ENCODE measurements around the gene COL3A1. TPM values are rescaled to one million over a fixed set of nuclear protein-coding genes. Genes with fewer than 3 reads are reported as not detected.

COL3A1 gene
- total and polyA plus RNA-seq, 2 donors = 48.2 to 228 TPM

DNA sequence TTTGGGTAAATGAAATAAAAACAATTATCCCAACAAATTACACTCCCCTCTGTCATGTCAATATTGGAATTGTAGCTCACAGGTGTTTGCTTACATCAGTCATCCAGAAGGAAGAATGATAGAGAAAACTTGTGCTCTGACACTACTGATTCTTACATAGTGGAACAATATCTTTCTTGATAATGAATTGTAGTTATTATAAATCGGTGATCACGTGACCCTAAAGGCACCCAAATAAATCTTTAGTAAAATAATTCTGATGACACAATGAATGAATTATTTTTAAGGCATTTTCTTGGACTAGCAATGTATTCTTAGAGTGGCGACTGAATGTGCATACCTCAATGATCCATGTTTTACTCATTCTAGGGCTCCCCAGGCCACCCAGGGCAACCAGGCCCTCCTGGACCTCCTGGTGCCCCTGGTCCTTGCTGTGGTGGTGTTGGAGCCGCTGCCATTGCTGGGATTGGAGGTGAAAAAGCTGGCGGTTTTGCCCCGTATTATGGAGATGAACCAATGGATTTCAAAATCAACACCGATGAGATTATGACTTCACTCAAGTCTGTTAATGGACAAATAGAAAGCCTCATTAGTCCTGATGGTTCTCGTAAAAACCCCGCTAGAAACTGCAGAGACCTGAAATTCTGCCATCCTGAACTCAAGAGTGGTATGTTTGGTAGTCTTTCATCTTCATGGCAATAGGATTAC, 34.5 kb downstream of the COL3A1 start:
- H3K4me3 ChIP-seq (ENCODE audit: low read length in 2 of 2) = no peak overlapping the region
- no peak for DNase-seq (ENCODE audit: low read depth in 6 of 9, low spot score in 9 of 9)
- H3K36me3 ChIP-seq (ENCODE audit: control insufficient read depth in 2 of 2, insufficient read depth in 2 of 2, low read length in 1 of 2) = no peaks in the 10 kb centered on the region
- H3K27me3 ChIP-seq (ENCODE audit: control insufficient read depth in 2 of 2, insufficient read depth in 1 of 2, low read length in 1 of 2) = no peaks in the 10 kb centered on the region
- H3K9me3 ChIP-seq (ENCODE audit: control insufficient read depth in 2 of 2, insufficient read depth in 1 of 2, low read length in 1 of 2) = no peaks in the 10 kb centered on the region
- 93% methylated on average over 9 of the region's 9 CpGs for WGBS
- no peaks in the 10 kb centered on the region for H3K4me1 ChIP-seq (ENCODE audit: control insufficient read depth in 2 of 2, insufficient read depth in 2 of 2, low read length in 2 of 2)
- H3K27ac ChIP-seq (ENCODE audit: low read depth in 1 of 2, low read length in 1 of 2) = no peak overlapping the region

DNA sequence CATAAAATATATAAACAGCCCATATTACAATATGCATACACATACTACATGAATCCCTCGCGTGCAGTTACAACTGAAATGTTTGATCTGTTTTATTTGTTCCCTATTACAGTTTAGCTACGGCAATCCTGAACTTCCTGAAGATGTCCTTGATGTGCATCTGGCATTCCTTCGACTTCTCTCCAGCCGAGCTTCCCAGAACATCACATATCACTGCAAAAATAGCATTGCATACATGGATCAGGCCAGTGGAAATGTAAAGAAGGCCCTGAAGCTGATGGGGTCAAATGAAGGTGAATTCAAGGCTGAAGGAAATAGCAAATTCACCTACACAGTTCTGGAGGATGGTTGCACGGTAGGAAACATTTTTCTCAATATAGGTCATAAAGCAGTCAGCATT, 36.4 kb downstream of the COL3A1 start:
- Histone ChIP-seq H3K4me3 (ENCODE audit: low read length in 2 of 2) (no peak overlapping the region), H3K4me1 (ENCODE audit: control insufficient read depth in 2 of 2, insufficient read depth in 2 of 2, low read length in 2 of 2) (no peaks in the 10 kb centered on the region), H3K36me3 (ENCODE audit: control insufficient read depth in 2 of 2, insufficient read depth in 2 of 2, low read length in 1 of 2) (no peaks in the 10 kb centered on the region), H3K27me3 (ENCODE audit: control insufficient read depth in 2 of 2, insufficient read depth in 1 of 2, low read length in 1 of 2) (no peaks in the 10 kb centered on the region), H3K9me3 (ENCODE audit: control insufficient read depth in 2 of 2, insufficient read depth in 1 of 2, low read length in 1 of 2) (no peaks in the 10 kb centered on the region), H3K27ac (ENCODE audit: low read depth in 1 of 2, low read length in 1 of 2) (no peak overlapping the region)
- WGBS = 92% methylated on average over 6 of the region's 6 CpGs
- DNase-seq (ENCODE audit: low read depth in 6 of 9, low spot score in 9 of 9) = no peak

DNA sequence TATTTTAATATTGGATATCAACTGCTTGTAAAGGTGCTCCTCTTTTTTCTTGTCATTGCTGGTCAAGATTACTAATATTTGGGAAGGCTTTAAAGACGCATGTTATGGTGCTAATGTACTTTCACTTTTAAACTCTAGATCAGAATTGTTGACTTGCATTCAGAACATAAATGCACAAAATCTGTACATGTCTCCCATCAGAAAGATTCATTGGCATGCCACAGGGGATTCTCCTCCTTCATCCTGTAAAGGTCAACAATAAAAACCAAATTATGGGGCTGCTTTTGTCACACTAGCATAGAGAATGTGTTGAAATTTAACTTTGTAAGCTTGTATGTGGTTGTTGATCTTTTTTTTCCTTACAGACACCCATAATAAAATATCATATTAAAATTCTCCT, 38.2 kb downstream of the COL3A1 start:
- no peaks in the 10 kb centered on the region for H3K4me1 ChIP-seq (ENCODE audit: control insufficient read depth in 2 of 2, insufficient read depth in 2 of 2, low read length in 2 of 2)
- H3K27ac ChIP-seq (ENCODE audit: low read depth in 1 of 2, low read length in 1 of 2) = no peak overlapping the region
- WGBS = 96% methylated on average over 1 of the region's 1 CpG
- no peak for DNase-seq (ENCODE audit: low read depth in 6 of 9, low spot score in 9 of 9)
- no peak overlapping the region for H3K4me3 ChIP-seq (ENCODE audit: low read length in 2 of 2)
- no peaks in the 10 kb centered on the region for H3K9me3 ChIP-seq (ENCODE audit: control insufficient read depth in 2 of 2, insufficient read depth in 1 of 2, low read length in 1 of 2)
- H3K27me3 ChIP-seq (ENCODE audit: control insufficient read depth in 2 of 2, insufficient read depth in 1 of 2, low read length in 1 of 2) = no peaks in the 10 kb centered on the region
- no peaks in the 10 kb centered on the region for H3K36me3 ChIP-seq (ENCODE audit: control insufficient read depth in 2 of 2, insufficient read depth in 2 of 2, low read length in 1 of 2)

DNA sequence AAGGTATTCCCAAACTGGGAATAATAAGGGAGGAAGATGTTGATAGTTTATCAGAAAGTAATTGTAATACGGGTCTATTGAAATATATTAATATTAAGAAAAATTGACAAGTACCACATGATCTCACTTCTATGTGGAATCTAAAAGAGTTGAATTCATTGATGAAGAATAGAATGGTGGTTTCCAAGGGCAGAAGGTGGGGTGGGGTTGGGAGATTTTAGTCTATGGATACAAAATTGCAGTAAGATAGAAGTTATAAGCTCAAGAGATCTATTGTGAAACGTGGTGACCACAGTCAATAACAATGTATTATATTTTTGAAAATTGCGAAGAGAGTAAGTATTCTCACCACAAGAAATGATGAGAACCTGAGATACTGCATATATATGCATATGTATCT, 38.9 kb downstream of the COL3A1 start:
- Histone ChIP-seq H3K9me3 (ENCODE audit: control insufficient read depth in 2 of 2, insufficient read depth in 1 of 2, low read length in 1 of 2) (no peaks in the 10 kb centered on the region), H3K4me3 (ENCODE audit: low read length in 2 of 2) (no peak overlapping the region), H3K27ac (ENCODE audit: low read depth in 1 of 2, low read length in 1 of 2) (no peak overlapping the region), H3K27me3 (ENCODE audit: control insufficient read depth in 2 of 2, insufficient read depth in 1 of 2, low read length in 1 of 2) (no peaks in the 10 kb centered on the region), H3K4me1 (ENCODE audit: control insufficient read depth in 2 of 2, insufficient read depth in 2 of 2, low read length in 2 of 2) (no peaks in the 10 kb centered on the region), H3K36me3 (ENCODE audit: control insufficient read depth in 2 of 2, insufficient read depth in 2 of 2, low read length in 1 of 2) (no peaks in the 10 kb centered on the region)
- 90% methylated on average over 3 of the region's 3 CpGs for WGBS
- DNase-seq (ENCODE audit: low read depth in 6 of 9, low spot score in 9 of 9) = no peak

DNA sequence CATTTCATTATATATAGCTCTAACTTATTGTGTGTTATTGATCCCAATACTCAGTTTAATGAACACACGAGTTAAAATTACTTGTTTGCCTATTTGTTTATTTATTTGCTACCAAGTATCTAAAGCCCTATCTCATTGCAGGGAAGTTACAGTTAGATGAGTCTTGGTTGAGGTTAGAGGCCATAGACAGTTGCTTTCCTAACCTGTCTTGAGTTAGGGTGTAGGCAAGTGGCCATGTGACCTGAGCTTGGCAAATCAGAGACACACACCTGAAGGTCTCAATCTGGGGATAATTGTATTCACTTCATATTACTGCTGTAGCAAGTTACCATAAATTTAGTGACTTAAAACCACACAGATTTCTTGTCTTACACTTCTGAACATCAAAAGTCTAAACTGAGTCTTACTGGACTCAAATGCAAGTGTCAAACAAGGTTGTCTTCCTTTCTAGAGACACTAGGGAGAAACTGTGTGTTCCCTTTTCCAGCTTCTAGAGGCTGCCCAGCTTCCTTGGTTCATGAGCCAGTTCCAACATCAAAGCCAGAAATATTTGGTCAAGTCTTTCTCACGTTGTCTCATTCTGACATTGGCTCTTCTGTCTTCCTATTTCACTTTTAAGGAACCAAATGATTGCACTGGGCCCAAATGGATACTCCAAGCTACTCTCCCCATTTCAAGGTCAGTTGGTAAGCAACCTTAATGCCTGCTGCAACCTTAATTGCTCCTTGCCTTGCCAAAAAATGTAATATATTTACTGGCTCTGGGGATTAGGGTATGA, 39.7 kb downstream of the COL3A1 start:
- no peak for DNase-seq (ENCODE audit: low read depth in 6 of 9, low spot score in 9 of 9)
- H3K4me1 ChIP-seq (ENCODE audit: control insufficient read depth in 2 of 2, insufficient read depth in 2 of 2, low read length in 2 of 2) = no peaks in the 10 kb centered on the region
- no peaks in the 10 kb centered on the region for H3K9me3 ChIP-seq (ENCODE audit: control insufficient read depth in 2 of 2, insufficient read depth in 1 of 2, low read length in 1 of 2)
- H3K4me3 ChIP-seq (ENCODE audit: low read length in 2 of 2) = no peak overlapping the region
- WGBS = 87% methylated on average over 2 of the region's 2 CpGs
- no peaks in the 10 kb centered on the region for H3K27me3 ChIP-seq (ENCODE audit: control insufficient read depth in 2 of 2, insufficient read depth in 1 of 2, low read length in 1 of 2)
- no peaks in the 10 kb centered on the region for H3K36me3 ChIP-seq (ENCODE audit: control insufficient read depth in 2 of 2, insufficient read depth in 2 of 2, low read length in 1 of 2)
- H3K27ac ChIP-seq (ENCODE audit: low read depth in 1 of 2, low read length in 1 of 2) = no peak overlapping the region

DNA sequence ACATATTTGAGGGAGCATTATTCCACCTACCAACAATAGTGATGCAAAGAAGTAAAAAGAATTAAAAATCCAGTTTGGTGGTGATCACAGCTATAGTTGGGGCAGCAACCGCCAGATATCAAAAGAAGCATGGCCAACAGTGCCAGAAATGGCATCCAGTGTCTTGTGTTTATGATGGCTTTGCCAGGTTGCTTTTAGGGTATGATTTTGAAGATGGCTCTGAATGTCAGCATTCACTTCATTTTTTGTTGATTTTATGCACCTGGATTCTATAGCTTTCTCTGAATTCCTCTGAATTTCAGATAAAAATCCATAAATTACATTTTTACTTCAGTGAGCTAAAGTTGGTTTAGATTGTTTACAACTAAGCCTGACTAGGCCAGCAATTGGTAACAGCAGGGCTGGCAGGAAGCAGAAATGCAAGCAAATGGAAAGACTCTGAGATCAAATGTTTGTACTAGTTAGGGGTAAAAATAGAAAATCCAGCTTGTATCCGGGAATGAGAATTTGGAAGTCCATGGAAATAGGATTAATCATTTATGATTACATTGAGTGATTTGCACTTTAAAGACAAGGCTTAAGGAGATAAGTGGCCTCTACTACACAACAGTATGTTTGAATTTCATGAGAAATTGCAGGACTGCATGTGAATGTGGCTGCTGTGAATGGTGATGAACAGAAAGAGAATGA, 40.4 kb downstream of the COL3A1 start:
- Histone ChIP-seq H3K4me1 (ENCODE audit: control insufficient read depth in 2 of 2, insufficient read depth in 2 of 2, low read length in 2 of 2) (no peaks in the 10 kb centered on the region), H3K36me3 (ENCODE audit: control insufficient read depth in 2 of 2, insufficient read depth in 2 of 2, low read length in 1 of 2) (no peaks in the 10 kb centered on the region), H3K27me3 (ENCODE audit: control insufficient read depth in 2 of 2, insufficient read depth in 1 of 2, low read length in 1 of 2) (no peaks in the 10 kb centered on the region), H3K27ac (ENCODE audit: low read depth in 1 of 2, low read length in 1 of 2) (no peak overlapping the region), H3K4me3 (ENCODE audit: low read length in 2 of 2) (no peak overlapping the region), H3K9me3 (ENCODE audit: control insufficient read depth in 2 of 2, insufficient read depth in 1 of 2, low read length in 1 of 2) (no peaks in the 10 kb centered on the region)
- no peak for DNase-seq (ENCODE audit: low read depth in 6 of 9, low spot score in 9 of 9)
- 93% methylated on average over 2 of the region's 2 CpGs for WGBS

DNA sequence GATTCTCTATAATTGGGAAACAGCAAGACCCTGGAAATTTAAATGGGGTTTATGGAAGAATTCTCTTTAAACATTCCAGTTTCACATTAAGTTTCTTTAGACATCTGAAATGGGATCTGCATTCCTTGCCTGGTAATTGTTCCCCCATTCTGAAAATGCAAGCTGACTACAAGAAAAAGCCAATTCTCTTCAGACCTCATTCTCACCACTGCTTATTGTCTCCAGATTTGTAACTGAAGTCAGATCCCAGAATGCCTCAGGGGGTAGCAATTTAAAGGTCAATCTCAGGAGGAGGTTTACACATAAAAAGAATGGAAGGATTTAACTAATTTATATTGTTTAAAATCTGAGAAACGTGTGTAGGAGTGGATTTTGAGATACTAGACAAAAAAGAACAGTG, 41.2 kb downstream of the COL3A1 start:
- H3K27me3 ChIP-seq (ENCODE audit: control insufficient read depth in 2 of 2, insufficient read depth in 1 of 2, low read length in 1 of 2) = no peaks in the 10 kb centered on the region
- H3K27ac ChIP-seq (ENCODE audit: low read depth in 1 of 2, low read length in 1 of 2) = no peak overlapping the region
- DNase-seq (ENCODE audit: low read depth in 6 of 9, low spot score in 9 of 9) = no peak
- H3K9me3 ChIP-seq (ENCODE audit: control insufficient read depth in 2 of 2, insufficient read depth in 1 of 2, low read length in 1 of 2) = no peaks in the 10 kb centered on the region
- no peak overlapping the region for H3K4me3 ChIP-seq (ENCODE audit: low read length in 2 of 2)
- 63% methylated on average over 1 of the region's 1 CpG for WGBS
- no peaks in the 10 kb centered on the region for H3K36me3 ChIP-seq (ENCODE audit: control insufficient read depth in 2 of 2, insufficient read depth in 2 of 2, low read length in 1 of 2)
- H3K4me1 ChIP-seq (ENCODE audit: control insufficient read depth in 2 of 2, insufficient read depth in 2 of 2, low read length in 2 of 2) = no peaks in the 10 kb centered on the region

DNA sequence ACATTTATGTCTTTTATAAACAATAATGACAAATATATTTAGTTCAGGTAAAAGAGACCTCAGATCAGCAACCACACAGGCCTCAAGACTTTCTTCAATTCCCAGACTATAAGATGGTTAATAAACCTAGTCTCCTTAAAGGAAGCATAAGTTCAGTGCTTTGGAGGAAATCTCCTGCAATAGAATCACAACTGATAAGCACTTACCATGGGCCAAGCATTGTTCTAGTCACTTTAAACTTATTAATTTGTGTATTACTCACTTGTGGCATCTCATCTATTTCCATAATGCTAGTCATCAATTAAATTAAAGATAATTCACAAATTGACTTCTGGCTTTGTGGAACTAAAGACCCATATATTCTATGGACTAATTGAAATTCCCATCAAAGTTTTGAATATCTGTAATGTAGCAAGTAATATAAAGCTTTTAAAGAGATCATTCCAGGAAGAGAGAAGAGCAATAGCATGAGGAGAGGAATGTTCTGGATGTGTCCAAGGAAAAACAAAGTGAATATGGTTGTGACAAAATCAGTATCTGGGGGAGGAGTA, 42.2 kb downstream of the COL3A1 start:
- H3K27me3 ChIP-seq (ENCODE audit: control insufficient read depth in 2 of 2, insufficient read depth in 1 of 2, low read length in 1 of 2) = no peaks in the 10 kb centered on the region
- H3K27ac ChIP-seq (ENCODE audit: low read depth in 1 of 2, low read length in 1 of 2) = no peak overlapping the region
- H3K4me3 ChIP-seq (ENCODE audit: low read length in 2 of 2) = no peak overlapping the region
- DNase-seq (ENCODE audit: low read depth in 6 of 9, low spot score in 9 of 9) = no peak
- H3K36me3 ChIP-seq (ENCODE audit: control insufficient read depth in 2 of 2, insufficient read depth in 2 of 2, low read length in 1 of 2) = no peaks in the 10 kb centered on the region
- H3K4me1 ChIP-seq (ENCODE audit: control insufficient read depth in 2 of 2, insufficient read depth in 2 of 2, low read length in 2 of 2) = no peaks in the 10 kb centered on the region
- H3K9me3 ChIP-seq (ENCODE audit: control insufficient read depth in 2 of 2, insufficient read depth in 1 of 2, low read length in 1 of 2) = no peaks in the 10 kb centered on the region

DNA sequence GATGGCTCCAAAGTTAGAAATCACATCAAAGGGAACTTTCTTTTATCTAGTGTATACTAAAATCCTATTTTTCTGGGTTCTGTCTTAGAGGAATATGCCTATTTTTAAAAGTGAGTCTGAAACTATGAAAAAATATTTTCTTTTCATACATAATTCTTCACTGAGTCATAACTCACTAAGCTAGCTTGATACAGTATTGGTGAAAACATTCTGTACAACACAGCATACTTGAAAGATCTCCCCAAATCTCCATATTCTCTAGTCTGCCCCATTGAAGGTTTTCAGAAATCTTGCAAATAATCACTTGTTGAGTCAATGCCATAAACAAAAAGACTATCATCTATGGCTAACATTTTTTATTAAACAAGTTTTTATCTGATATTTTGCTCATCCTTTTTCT, 44.5 kb downstream of the COL3A1 start:
- no peaks in the 10 kb centered on the region for H3K36me3 ChIP-seq (ENCODE audit: control insufficient read depth in 2 of 2, insufficient read depth in 2 of 2, low read length in 1 of 2)
- no peaks in the 10 kb centered on the region for H3K9me3 ChIP-seq (ENCODE audit: control insufficient read depth in 2 of 2, insufficient read depth in 1 of 2, low read length in 1 of 2)
- no peak overlapping the region for H3K27ac ChIP-seq (ENCODE audit: low read depth in 1 of 2, low read length in 1 of 2)
- no peak for DNase-seq (ENCODE audit: low read depth in 6 of 9, low spot score in 9 of 9)
- no peaks in the 10 kb centered on the region for H3K4me1 ChIP-seq (ENCODE audit: control insufficient read depth in 2 of 2, insufficient read depth in 2 of 2, low read length in 2 of 2)
- H3K4me3 ChIP-seq (ENCODE audit: low read length in 2 of 2) = no peak overlapping the region
- no peaks in the 10 kb centered on the region for H3K27me3 ChIP-seq (ENCODE audit: control insufficient read depth in 2 of 2, insufficient read depth in 1 of 2, low read length in 1 of 2)
